HG03095 (cell line): ENCODE results near the gene MAPRE3.
"Not testable (repeated sequence)": the region's sequence is repeated elsewhere in the genome, so short reads cannot be mapped to it uniquely, and the experiment has no call there.

ENCODE experiments used
- ATAC-seq: cut with Tn5 transposase; IDR thresholded peaks from one replicate; pipeline ENCODE4 v1.9.1; 2021; ENCODE audit warnings: moderate library complexity; ENCODE audit not compliant: unreplicated experiment

Gene MAPRE3

GRCh38 chr2:26970244-26970927, at the start of gene MAPRE3:
MAPRE3 (plus strand) TSS chr2:26970637; CDS start chr2:27022219, 51,582 bp downstream.
- ATAC-seq: peak; percentile 74

GRCh38 chr2:26921323-26921722, 49.1 kb upstream of the MAPRE3 start:
- ATAC-seq: no peak

GRCh38 chr2:26922405-26923188, 47.8 kb upstream of the MAPRE3 start:
- ATAC-seq: peak; percentile 70

- ATAC-seq: not testable (repeated sequence)
Measured at GRCh38 chr2:26923189-26923466, 47.3 kb upstream of the MAPRE3 start.

GRCh38 chr2:26924731-26925099, 45.7 kb upstream of the MAPRE3 start:
- ATAC-seq: no peak

- ATAC-seq: no peak
Measured at GRCh38 chr2:26925100-26925791, 45.2 kb upstream of the MAPRE3 start.

GRCh38 chr2:26927221-26927620, 43.2 kb upstream of the MAPRE3 start:
- ATAC-seq: no peak

- ATAC-seq: no peak
Measured at GRCh38 chr2:26932974-26933373, 37.5 kb upstream of the MAPRE3 start.

- ATAC-seq: no peak
Measured at GRCh38 chr2:26933431-26934334, 36.8 kb upstream of the MAPRE3 start.

- no peak for ATAC-seq
Measured at GRCh38 chr2:26934335-26934724, 36.1 kb upstream of the MAPRE3 start.

GRCh38 chr2:26934985-26935384, 35.5 kb upstream of the MAPRE3 start:
- no peak for ATAC-seq

GRCh38 chr2:26936855-26937254, 33.6 kb upstream of the MAPRE3 start:
- ATAC-seq: no peak

GRCh38 chr2:26938399-26939118, 31.9 kb upstream of the MAPRE3 start:
- no peak for ATAC-seq

GRCh38 chr2:26940001-26940400, 30.4 kb upstream of the MAPRE3 start:
- no peak for ATAC-seq

- ATAC-seq: no peak
Measured at GRCh38 chr2:26941486-26941885, 29.0 kb upstream of the MAPRE3 start.

GRCh38 chr2:26942543-26943295, 27.7 kb upstream of the MAPRE3 start:
- ATAC-seq: no peak

GRCh38 chr2:26945991-26946750, 24.3 kb upstream of the MAPRE3 start:
- no peak for ATAC-seq

GRCh38 chr2:26946841-26947784, 23.3 kb upstream of the MAPRE3 start:
- no peak for ATAC-seq
